WI38 (cell line): ENCODE results near the gene FYN.

ENCODE experiments used
- H3K4me3 ChIP-seq: 2 replicates; pipeline ENCODE4 v1.5.1; 2011; ENCODE audit warnings: low read depth, mild to moderate bottlenecking, control low read depth, low read length
- CTCF ChIP-seq: IDR thresholded peaks from 2 replicates; pipeline ENCODE4 v1.5.1; 2012; ENCODE audit warnings: low read depth, mild to moderate bottlenecking, control low read depth, low read length

The FYN gene

GRCh38 chr6:111702268-111702667 lies 171.0 kb downstream of the FYN start:
- TF ChIP-seq CTCF: no peak
- H3K4me3 ChIP-seq: no peak overlapping the region

- no peak for TF ChIP-seq CTCF
- no peak overlapping the region for H3K4me3 ChIP-seq
These were observed 172.1 kb downstream of the FYN start for GRCh38 chr6:111701146-111701545.

- no peak for TF ChIP-seq CTCF
- no peak overlapping the region for H3K4me3 ChIP-seq
These were observed 173.0 kb downstream of the FYN start for GRCh38 chr6:111700135-111700690.

GRCh38 chr6:111699123-111699522 lies 174.1 kb downstream of the FYN start:
- H3K4me3 ChIP-seq: no peak overlapping the region
- no peak for TF ChIP-seq CTCF

- no peak for TF ChIP-seq CTCF
- no peak overlapping the region for H3K4me3 ChIP-seq
These were observed 176.4 kb downstream of the FYN start for GRCh38 chr6:111696814-111697213.

- no peak for TF ChIP-seq CTCF
- H3K4me3 ChIP-seq: no peak overlapping the region
These were observed 180.7 kb downstream of the FYN start for GRCh38 chr6:111692327-111693164.
